NCI-H2081 (cell line): Measurements from ENCODE around the gene HOXC9.
A peak's percentile ranks its signal among the peaks of the same experiment; 100 is the strongest.

Experiments used
- DNase-seq, 2 experiments: peaks; one replicate each; lab custom pipeline; 2025; lab: John Stamatoyannopoulos, UW

Gene HOXC9

DNA sequence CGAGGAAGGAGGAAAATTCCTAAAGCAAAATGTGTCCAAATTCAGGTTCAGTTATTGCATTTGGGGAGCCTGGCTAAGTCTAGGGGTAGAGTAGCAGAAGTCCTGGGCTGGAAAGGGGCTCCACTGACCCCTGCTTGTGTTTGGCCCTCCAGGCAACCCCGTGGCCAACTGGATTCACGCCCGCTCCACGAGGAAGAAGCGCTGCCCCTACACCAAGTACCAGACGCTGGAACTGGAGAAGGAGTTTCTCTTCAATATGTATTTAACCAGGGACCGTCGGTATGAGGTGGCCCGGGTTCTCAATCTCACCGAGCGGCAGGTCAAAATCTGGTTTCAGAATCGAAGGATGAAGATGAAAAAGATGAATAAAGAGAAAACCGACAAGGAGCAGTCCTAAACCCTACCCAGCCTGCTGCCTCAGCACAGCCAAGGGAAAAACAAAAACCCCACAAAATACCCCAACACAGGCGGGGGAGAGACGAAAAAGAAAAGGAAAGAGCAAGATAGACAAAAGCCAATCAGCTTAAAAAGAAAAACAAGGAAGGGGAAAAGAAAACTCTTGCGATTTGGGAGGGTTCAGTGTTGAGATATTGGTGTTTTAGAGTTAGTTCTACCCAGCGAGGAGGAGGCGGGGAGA is 2.4 kb downstream of the HOXC9 start:
- DNase-seq, result no peak

DNA sequence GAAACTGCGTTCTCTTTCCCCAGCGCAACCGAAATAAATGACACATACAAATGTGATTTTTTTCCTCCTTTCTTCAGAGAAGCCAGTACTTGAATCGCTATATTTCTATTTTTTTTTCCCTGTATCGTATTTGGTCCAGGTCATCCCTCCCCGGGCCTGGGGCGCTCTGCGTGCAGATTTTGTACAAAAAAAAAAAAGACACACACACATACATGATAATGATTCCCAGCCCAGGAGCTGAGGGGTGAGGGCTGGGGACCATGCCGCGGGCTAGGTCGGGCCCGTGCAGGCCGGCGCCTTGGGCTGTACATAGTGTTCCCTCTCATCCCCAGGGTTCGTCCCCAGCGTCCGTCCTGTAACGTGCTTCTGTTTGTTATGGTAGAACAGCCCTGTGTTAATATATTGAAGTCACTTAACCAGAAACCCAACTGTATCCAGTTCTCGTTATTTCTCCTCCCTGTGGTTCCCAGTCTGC is 3.0 kb downstream of the HOXC9 start:
- no peak for DNase-seq

GRCh38 chr12:54003625-54004024 is 3.7 kb downstream of the HOXC9 start:
- DNase-seq, result no peak

- DNase-seq, result no peak
Measured at GRCh38 chr12:54004063-54004840, 4.3 kb downstream of the HOXC9 start.

GRCh38 chr12:54004841-54005530 is 5.0 kb downstream of the HOXC9 start:
- no peak for DNase-seq

DNA sequence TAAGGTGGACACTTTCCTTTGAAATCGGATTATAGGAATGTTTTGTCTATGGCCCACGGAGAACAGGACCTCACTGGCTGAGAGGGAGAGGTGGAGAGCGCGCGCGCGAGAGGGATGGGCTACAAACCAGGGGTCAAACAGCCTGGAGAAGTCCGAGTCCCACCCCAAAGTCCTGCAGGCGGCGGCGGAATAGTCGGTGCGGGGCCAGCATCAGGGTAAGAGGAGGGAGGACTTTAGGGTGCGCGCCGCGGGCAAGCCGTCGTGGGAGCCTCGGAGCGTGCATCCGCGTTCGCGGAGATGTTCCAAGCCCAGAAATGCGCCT is 5.5 kb downstream of the HOXC9 start:
- DNase-seq, result no peak

GRCh38 chr12:54005853-54006558 is 6.0 kb downstream of the HOXC9 start:
- peak; percentile 52 to 66 for DNase-seq

GRCh38 chr12:54006559-54007220 is 6.7 kb downstream of the HOXC9 start:
- no peak for DNase-seq

GRCh38 chr12:54007538-54008259 is 7.7 kb downstream of the HOXC9 start:
- DNase-seq, result no peak

DNA sequence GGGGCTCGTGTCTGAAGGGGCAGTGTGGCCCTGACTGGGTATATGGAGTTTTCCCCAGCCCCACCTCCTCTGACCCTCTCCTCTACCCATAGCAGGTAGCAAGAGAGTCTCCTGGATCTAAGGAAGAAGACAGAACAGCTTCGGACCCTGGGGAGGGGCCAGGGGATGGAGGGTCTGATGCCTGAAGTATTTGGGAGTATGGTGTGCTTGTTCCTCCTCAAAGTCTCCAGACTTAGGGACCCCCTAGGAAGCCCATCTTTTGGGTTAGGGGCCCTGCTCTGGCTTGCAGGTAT is 8.2 kb downstream of the HOXC9 start:
- no peak for DNase-seq

DNA sequence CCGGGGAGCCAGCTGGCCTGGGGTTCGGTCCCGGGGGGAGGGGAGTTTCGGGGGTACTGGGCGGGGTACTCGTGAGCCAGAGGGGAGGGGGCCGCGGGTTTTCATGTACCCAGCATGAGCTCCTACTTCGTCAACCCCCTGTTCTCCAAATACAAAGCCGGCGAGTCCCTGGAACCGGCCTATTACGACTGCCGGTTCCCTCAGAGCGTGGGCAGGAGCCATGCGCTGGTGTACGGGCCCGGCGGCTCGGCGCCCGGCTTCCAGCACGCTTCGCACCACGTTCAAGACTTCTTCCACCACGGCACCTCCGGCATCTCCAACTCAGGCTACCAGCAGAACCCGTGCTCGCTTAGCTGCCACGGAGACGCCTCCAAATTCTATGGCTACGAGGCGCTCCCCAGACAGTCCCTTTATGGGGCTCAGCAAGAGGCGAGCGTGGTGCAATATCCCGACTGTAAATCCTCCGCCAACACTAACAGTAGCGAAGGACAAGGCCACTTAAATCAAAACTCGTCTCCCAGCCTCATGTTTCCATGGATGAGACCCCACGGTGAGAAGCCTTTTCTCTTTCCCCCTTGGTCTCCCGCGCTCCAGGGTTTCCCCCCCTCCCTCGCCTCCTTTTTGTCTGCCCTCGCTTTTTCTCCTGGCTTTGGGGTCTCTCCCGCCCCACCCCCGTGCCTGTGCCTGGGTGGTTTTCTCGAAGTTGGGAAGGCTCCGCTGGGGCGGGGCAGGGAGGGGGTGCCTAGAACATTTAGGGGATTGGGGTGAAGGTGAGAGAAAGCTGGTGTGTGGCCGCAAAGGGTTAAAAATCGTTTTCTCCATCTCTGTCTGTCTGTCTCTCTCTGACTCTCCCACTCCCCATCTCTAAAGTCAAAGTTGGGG is 9.5 kb downstream of the HOXC9 start:
- DNase-seq, result no peak

DNA sequence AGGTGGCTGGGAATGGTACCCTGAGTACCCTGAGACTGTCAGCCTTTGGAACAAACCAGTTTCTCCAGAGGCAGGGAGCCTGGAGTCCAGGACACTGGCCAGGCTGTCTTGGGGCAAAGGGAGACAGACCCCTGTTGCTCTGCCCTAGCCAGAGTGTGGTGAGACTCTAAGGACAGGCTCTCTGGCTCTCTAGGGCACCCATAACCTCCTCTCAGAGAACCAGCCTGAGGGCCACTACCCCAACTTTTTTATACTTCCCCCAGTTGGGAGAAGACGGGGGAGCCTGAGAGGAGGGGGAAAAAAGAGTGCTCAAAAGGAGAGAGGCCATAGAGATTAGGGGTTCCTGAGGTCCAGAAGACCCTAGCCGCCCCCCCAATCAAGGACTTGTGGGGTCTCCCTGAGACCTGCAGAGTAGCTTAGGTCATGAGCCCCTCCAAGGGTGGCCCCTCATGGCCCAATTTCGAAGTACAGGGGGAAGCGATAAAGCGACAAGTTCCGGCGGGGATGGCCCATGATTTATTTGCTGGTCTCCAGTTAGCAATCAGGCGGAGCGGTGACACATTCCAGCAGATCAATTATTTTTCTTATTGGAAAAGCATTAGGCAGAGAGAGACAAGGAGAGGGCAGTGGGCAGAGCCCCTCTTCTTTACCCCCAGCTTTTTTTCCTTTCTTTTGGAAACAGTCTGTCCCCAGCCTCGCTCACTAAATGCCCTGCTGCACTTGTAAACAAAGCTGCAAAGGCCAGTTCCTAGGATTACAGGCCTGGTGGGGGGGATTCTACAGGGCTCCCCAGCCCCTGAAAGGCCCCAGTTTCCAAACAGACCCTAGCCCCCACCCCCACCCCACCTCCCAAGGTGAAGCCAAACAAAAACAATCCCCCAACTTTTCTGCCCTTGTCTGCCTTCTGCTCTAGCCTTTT is 10.4 kb downstream of the HOXC9 start:
- no peak for DNase-seq

DNA sequence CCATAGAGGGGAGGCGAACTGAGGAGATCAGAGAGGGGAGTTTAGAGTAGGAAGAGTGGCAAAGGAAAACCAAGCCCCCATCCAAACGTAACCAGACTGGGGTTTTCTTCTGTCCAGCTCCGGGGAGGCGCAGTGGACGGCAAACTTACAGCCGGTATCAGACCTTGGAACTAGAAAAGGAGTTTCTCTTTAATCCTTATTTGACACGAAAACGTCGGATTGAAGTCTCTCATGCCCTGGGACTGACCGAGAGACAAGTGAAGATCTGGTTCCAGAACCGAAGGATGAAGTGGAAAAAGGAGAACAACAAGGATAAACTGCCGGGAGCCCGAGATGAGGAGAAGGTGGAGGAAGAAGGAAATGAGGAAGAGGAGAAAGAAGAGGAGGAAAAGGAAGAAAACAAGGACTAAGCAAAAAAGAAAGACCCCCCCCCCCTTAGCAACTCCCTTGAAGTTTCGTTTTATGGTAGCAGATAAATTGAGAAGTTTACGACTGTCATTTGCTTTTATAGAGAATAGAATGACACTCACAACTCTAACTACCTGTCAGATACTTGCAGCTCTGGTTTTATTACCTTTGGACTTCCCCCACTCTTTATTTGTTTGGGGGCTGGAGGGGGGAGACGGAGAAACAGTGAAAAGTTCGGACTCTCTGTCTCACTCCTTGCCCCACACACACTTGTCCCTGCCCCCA is 11.2 kb downstream of the HOXC9 start:
- no peak for DNase-seq

DNA sequence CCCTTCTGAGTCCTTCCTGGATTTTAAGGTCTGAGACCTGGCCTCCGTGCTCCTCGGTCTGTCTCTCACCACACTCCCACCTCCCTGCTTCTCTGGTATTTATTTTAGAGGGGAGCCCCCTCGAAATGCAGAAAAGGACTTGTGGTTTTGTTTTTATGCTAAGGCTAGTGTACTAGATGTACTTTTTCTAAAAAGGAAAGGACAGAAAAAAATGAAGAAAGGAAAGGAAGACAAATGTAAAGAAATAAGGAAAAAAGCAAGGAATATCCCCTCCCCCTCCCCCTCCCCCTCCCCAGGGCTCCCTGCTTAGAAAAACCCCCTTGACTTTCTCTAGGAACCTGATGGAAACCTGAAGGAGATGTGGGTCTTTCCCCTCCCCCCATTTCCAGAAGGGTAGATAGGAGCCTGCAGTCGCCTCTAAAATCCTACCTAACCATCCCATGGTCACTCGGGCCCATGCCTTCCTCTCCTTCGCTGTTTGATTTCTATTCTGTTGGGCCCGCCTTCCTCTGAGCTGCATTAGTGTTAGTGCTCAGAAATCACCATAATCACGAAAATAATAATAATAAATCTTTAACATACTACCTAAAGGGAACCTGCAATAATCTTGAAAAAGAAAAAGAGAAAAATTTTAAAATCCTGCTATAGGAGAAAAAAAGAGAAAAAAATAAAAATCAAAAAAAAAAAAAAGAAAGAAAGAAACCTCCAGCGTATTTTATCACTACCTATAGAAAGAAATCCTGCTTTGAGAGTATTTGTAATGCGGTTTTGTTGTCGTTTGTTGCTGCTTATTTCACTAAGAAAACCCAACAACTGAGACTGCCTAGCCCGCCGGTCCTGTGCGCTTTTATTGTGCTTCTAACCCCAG is 11.9 kb downstream of the HOXC9 start:
- DNase-seq, result no peak

- DNase-seq, result no peak
Measured at GRCh38 chr12:54012631-54013409, 12.9 kb downstream of the HOXC9 start.

GRCh38 chr12:54014377-54015017 is 14.5 kb downstream of the HOXC9 start:
- no peak for DNase-seq
